Adrenal gland (tissue), 5 donors: Measurements from ENCODE around the gene LIPA.

Experiments
- POLR2A ChIP-seq, 2 donors: fragments of 450-650 bp; IDR thresholded peaks; one replicate each; pipeline ENCODE4 v1.6.1; 2017; ENCODE audit warnings: antibody characterized with exemption in 2 of 2, mild to moderate bottlenecking in 2 of 2, moderate library complexity in 1 of 2
- TF ChIP-seq, protein P1 (sequence below), 6 experiments: fragments of 450-650 bp in 4 of 6; fragments of 200-600 bp in 2 of 6; sonication (generic) in 1 of 6; IDR thresholded peaks; 1 replicate in 5 of 6; 2 replicates in 1 of 6; pipeline versions ENCODE4 v1.5.1 to v1.8.0; 2016 to 2021; ENCODE audit warnings: antibody characterized with exemption in 6 of 6, mild to moderate bottlenecking in 2 of 6, moderate library complexity in 1 of 6
- donor health status: DM: no; HTN: no; CAD: no.

DNA sequence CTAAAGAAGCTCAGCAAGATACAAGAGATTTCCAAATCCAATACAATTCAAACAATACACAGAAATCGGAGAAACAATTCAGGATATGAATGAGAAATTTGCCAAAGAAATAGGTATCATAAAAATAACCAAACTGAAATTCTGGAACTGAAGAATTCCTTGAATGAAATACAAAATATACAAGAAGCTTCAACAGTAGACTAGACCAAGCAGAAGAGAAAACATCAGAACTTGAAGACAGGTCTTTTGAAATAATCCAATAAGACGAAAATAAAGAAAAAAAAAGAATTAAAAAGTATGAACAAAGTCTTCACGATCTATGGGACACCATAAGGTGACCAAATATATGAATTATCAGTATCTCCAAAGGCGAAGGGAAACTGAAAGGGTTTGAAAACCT, 47.5 kb upstream of the LIPA start:
- TF ChIP-seq, protein P1, sequence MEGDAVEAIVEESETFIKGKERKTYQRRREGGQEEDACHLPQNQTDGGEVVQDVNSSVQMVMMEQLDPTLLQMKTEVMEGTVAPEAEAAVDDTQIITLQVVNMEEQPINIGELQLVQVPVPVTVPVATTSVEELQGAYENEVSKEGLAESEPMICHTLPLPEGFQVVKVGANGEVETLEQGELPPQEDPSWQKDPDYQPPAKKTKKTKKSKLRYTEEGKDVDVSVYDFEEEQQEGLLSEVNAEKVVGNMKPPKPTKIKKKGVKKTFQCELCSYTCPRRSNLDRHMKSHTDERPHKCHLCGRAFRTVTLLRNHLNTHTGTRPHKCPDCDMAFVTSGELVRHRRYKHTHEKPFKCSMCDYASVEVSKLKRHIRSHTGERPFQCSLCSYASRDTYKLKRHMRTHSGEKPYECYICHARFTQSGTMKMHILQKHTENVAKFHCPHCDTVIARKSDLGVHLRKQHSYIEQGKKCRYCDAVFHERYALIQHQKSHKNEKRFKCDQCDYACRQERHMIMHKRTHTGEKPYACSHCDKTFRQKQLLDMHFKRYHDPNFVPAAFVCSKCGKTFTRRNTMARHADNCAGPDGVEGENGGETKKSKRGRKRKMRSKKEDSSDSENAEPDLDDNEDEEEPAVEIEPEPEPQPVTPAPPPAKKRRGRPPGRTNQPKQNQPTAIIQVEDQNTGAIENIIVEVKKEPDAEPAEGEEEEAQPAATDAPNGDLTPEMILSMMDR (IDR thresholded peaks at IDR 0.05): no peak
- TF ChIP-seq POLR2A (IDR thresholded peaks at IDR 0.05): no peak
